CD4-positive, alpha-beta T cell treated with Interleukin-1 beta for 1 hour (primary cell): ENCODE data around the gene TMEM63A.
A peak's percentile ranks its signal among the peaks of the same experiment; 100 is the strongest.
"Not testable (repeated sequence)": the region's sequence is repeated elsewhere in the genome, so short reads cannot be mapped to it uniquely, and the experiment has no call there.

ENCODE experiments used
- DNase-seq, 2 donors: peaks; one replicate each; pipeline ENCODE4 v3.0.0-alpha.2; 2020 to 2022

TMEM63A gene

GRCh38 chr1:225881959-225882693 is at the start of gene TMEM63A:
Gene TMEM63A, minus strand, starts transcription at chr1:225882380. Its CDS starts 4,800 bp downstream, at chr1:225877580.
- DNase-seq, result peak; percentile 89 to 90

GRCh38 chr1:225931270-225932136 is 49.3 kb upstream of the TMEM63A start:
- no peak for DNase-seq

GRCh38 chr1:225930566-225930965 is 48.4 kb upstream of the TMEM63A start:
- no peak for DNase-seq

GRCh38 chr1:225929462-225929861 is 47.3 kb upstream of the TMEM63A start:
- DNase-seq, result not testable (repeated sequence)

- peak in 1 of 2 donors; percentile 35 for DNase-seq
Observed at GRCh38 chr1:225928186-225929175, 46.3 kb upstream of the TMEM63A start.

GRCh38 chr1:225926551-225927113 is 44.5 kb upstream of the TMEM63A start:
- no peak for DNase-seq

- DNase-seq, result peak; percentile 95 to 96
Observed at GRCh38 chr1:225923692-225924555, 41.7 kb upstream of the TMEM63A start, which contains the start of gene PYCR2. Gene PYCR2, minus strand, starts transcription at chr1:225924250. Its CDS starts 140 bp downstream, at chr1:225924110.

- no peak for DNase-seq
Observed at GRCh38 chr1:225923381-225923691, 41.2 kb upstream of the TMEM63A start.

GRCh38 chr1:225921734-225922709 is 39.8 kb upstream of the TMEM63A start:
- no peak for DNase-seq

- no peak for DNase-seq
Observed at GRCh38 chr1:225919906-225920305, 37.7 kb upstream of the TMEM63A start.

GRCh38 chr1:225918280-225918679 is 36.1 kb upstream of the TMEM63A start:
- DNase-seq, result no peak

- DNase-seq, result no peak
Observed at GRCh38 chr1:225917536-225917935, 35.4 kb upstream of the TMEM63A start.

GRCh38 chr1:225917101-225917500 is 34.9 kb upstream of the TMEM63A start:
- DNase-seq, result no peak

- no peak for DNase-seq
Observed at GRCh38 chr1:225915538-225915991, 33.4 kb upstream of the TMEM63A start.

- no peak for DNase-seq
Observed at GRCh38 chr1:225914947-225915346, 32.8 kb upstream of the TMEM63A start.

- DNase-seq, result no peak
Observed at GRCh38 chr1:225914391-225914790, 32.2 kb upstream of the TMEM63A start.

- peak; percentile 72 to 73 for DNase-seq
Observed at GRCh38 chr1:225911191-225912130, 29.3 kb upstream of the TMEM63A start.

GRCh38 chr1:225909477-225909876 is 27.3 kb upstream of the TMEM63A start:
- no peak for DNase-seq

- no peak for DNase-seq
Observed at GRCh38 chr1:225908773-225909172, 26.6 kb upstream of the TMEM63A start.
